ENCODE measurements around the gene PDZK1.
"Not testable (repeated sequence)": the region's sequence is repeated elsewhere in the genome, so short reads cannot be mapped to it uniquely, and the experiment has no call there.

Gene PDZK1

DNA sequence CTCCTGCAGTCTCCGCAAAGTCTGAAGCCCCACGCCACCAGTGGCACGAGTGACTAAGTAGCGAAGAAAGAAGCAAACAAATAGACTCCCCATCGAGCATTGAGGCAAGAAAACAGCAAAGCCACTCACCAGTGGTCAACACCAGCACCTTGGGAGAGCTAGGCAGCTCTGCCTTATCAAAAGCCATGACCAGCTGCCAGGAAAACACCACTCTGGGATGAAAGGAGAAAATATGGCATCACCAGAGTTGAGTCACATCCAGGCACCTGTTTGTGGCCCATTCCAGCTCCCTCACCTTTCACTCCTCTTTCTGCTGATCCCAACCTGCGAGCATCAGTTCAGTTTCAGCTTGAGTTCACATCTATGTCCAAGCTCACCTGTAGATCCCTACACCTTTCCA is 17.2 kb downstream of the PDZK1 start:
- 87 to 98% methylated on average over 4 to 6 of the region's 6 CpGs for WGBS, 2 experiments (ENCODE audit: insufficient coverage in 2 of 2)
- Histone ChIP-seq H3K9me3 (ENCODE audit: control insufficient read depth, low read length) (no peaks in the 10 kb centered on the region), H3K4me1 (ENCODE audit: control insufficient read depth, insufficient read depth, low read length, poor library complexity, severe bottlenecking) (no peaks in the 10 kb centered on the region), H3K36me3 (ENCODE audit: control insufficient read depth, insufficient read depth, low read length) (no peaks in the 10 kb centered on the region), H3K27ac (ENCODE audit: low read depth, low read length, severe bottlenecking) (no peak overlapping the region), H3K4me3 (ENCODE audit: extremely low read depth, insufficient read depth, low read length, poor library complexity, severe bottlenecking) (no peak overlapping the region)

GRCh38 chr1:145688924-145689323 is 18.2 kb downstream of the PDZK1 start:
- Histone ChIP-seq H3K9me3 (ENCODE audit: control insufficient read depth, low read length) (no peaks in the 10 kb centered on the region), H3K27ac (ENCODE audit: low read depth, low read length, severe bottlenecking) (no peak overlapping the region), H3K4me3 (ENCODE audit: extremely low read depth, insufficient read depth, low read length, poor library complexity, severe bottlenecking) (no peak overlapping the region), H3K4me1 (ENCODE audit: control insufficient read depth, insufficient read depth, low read length, poor library complexity, severe bottlenecking) (no peaks in the 10 kb centered on the region), H3K36me3 (ENCODE audit: control insufficient read depth, insufficient read depth, low read length) (no peaks in the 10 kb centered on the region)
- WGBS, 2 experiments (ENCODE audit: insufficient coverage in 2 of 2): 92 to 98% methylated on average over 6 of the region's 6 CpGs

DNA sequence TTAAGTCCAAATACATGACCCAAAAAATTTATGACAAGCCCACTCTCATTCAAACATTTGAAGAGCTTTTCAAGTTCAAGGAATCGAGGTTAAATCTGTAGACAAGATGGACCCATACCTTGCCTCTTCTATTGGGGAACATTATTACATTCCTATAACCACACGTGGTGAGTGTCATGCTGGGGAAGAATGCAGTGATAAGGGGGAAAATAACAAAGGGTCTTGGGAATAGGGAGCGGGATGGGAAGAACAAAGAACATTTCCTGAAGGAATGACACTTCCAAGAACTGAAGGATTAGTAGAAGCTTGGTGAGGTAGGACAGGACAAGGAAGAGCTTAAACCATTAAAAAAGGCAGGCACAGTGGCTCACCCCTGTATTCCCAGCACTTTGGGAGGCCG is 18.8 kb downstream of the PDZK1 start:
- Histone ChIP-seq H3K9me3 (ENCODE audit: control insufficient read depth, low read length) (no peaks in the 10 kb centered on the region), H3K36me3 (ENCODE audit: control insufficient read depth, insufficient read depth, low read length) (no peaks in the 10 kb centered on the region), H3K27ac (ENCODE audit: low read depth, low read length, severe bottlenecking) (no peak overlapping the region), H3K4me1 (ENCODE audit: control insufficient read depth, insufficient read depth, low read length, poor library complexity, severe bottlenecking) (no peaks in the 10 kb centered on the region), H3K4me3 (ENCODE audit: extremely low read depth, insufficient read depth, low read length, poor library complexity, severe bottlenecking) (no peak overlapping the region)
- WGBS, 2 experiments (ENCODE audit: insufficient coverage in 2 of 2): 90 to 97% methylated on average over 3 of the region's 4 CpGs

DNA sequence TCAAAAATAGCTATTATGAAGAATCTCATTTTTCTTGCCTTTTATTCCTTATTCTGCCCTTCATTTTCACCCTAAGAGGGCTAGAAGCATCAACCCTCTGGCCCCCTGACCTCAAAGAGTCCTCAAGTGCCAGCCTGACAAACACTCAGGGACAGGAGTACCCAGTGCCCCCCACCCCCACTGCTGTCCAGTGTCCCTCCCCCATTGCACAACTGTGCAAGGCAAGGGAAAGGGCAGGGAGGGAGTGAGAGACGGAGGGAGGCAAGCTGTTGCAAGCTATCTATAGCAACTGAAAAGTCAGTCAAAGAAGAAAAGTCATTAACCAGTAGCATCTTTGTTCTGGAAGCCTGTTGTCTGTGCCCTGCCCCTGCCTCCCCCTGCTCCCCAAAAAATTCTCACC is 21.1 kb downstream of the PDZK1 start:
- not testable (repeated sequence) for H3K4me3 ChIP-seq (ENCODE audit: extremely low read depth, insufficient read depth, low read length, poor library complexity, severe bottlenecking); H3K36me3 ChIP-seq (ENCODE audit: control insufficient read depth, insufficient read depth, low read length); H3K9me3 ChIP-seq (ENCODE audit: control insufficient read depth, low read length); H3K4me1 ChIP-seq (ENCODE audit: control insufficient read depth, insufficient read depth, low read length, poor library complexity, severe bottlenecking); H3K27ac ChIP-seq (ENCODE audit: low read depth, low read length, severe bottlenecking)
- WGBS, 2 experiments (ENCODE audit: insufficient coverage in 2 of 2): no CpG with 5 or more reads among the region's 1 CpG

DNA sequence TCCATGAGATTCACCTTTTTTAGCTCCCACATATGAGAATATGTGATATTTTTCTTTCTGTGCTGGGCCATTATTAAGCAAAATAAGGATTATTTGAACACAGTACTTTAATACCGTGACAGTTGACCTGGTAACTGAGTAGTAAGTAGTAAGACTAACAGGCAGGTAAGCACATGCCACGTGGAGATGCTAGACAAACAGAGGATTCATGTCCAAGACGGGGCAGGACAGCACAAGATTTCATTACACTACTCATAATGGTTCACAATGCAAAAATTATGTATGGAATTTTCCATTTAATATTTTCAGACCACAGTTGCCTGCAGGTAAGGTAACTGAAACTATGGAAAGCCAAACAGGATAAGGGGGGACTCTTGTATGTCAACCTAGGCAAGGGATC is 22.3 kb downstream of the PDZK1 start:
- not testable (repeated sequence) for H3K36me3 ChIP-seq (ENCODE audit: control insufficient read depth, insufficient read depth, low read length); H3K4me3 ChIP-seq (ENCODE audit: extremely low read depth, insufficient read depth, low read length, poor library complexity, severe bottlenecking); H3K4me1 ChIP-seq (ENCODE audit: control insufficient read depth, insufficient read depth, low read length, poor library complexity, severe bottlenecking); H3K27ac ChIP-seq (ENCODE audit: low read depth, low read length, severe bottlenecking); H3K9me3 ChIP-seq (ENCODE audit: control insufficient read depth, low read length)
- no CpG with 5 or more reads among the region's 3 CpGs for WGBS, 2 experiments (ENCODE audit: insufficient coverage in 2 of 2)

GRCh38 chr1:145673217-145673616 is 34.0 kb downstream of the PDZK1 start:
- not testable (repeated sequence) for H3K27ac ChIP-seq (ENCODE audit: low read depth, low read length, severe bottlenecking); H3K9me3 ChIP-seq (ENCODE audit: control insufficient read depth, low read length); H3K36me3 ChIP-seq (ENCODE audit: control insufficient read depth, insufficient read depth, low read length); H3K4me1 ChIP-seq (ENCODE audit: control insufficient read depth, insufficient read depth, low read length, poor library complexity, severe bottlenecking); H3K4me3 ChIP-seq (ENCODE audit: extremely low read depth, insufficient read depth, low read length, poor library complexity, severe bottlenecking)
- whole genome bisulfite sequencing, 2 experiments (ENCODE audit: insufficient coverage in 2 of 2): no CpG with 5 or more reads among the region's 1 CpG

GRCh38 chr1:145670995-145671745 is 36.0 kb downstream of the PDZK1 start:
- no CpG with 5 or more reads among the region's 3 CpGs for WGBS, 2 experiments (ENCODE audit: insufficient coverage in 2 of 2)
- H3K9me3 ChIP-seq (ENCODE audit: control insufficient read depth, low read length); H3K27ac ChIP-seq (ENCODE audit: low read depth, low read length, severe bottlenecking); H3K4me3 ChIP-seq (ENCODE audit: extremely low read depth, insufficient read depth, low read length, poor library complexity, severe bottlenecking); H3K36me3 ChIP-seq (ENCODE audit: control insufficient read depth, insufficient read depth, low read length); H3K4me1 ChIP-seq (ENCODE audit: control insufficient read depth, insufficient read depth, low read length, poor library complexity, severe bottlenecking): not testable (repeated sequence)

GRCh38 chr1:145665015-145665414 is 42.2 kb downstream of the PDZK1 start:
- H3K4me1 ChIP-seq (ENCODE audit: control insufficient read depth, insufficient read depth, low read length, poor library complexity, severe bottlenecking); H3K36me3 ChIP-seq (ENCODE audit: control insufficient read depth, insufficient read depth, low read length); H3K9me3 ChIP-seq (ENCODE audit: control insufficient read depth, low read length); H3K27ac ChIP-seq (ENCODE audit: low read depth, low read length, severe bottlenecking); H3K4me3 ChIP-seq (ENCODE audit: extremely low read depth, insufficient read depth, low read length, poor library complexity, severe bottlenecking): not testable (repeated sequence)
- WGBS, 2 experiments (ENCODE audit: insufficient coverage in 2 of 2): 90% methylated on average over 2 of the region's 4 CpGs; no CpG with 5 or more reads in 1 of the 2 experiments

- not testable (repeated sequence) for H3K9me3 ChIP-seq (ENCODE audit: control insufficient read depth, low read length); H3K36me3 ChIP-seq (ENCODE audit: control insufficient read depth, insufficient read depth, low read length); H3K4me3 ChIP-seq (ENCODE audit: extremely low read depth, insufficient read depth, low read length, poor library complexity, severe bottlenecking); H3K4me1 ChIP-seq (ENCODE audit: control insufficient read depth, insufficient read depth, low read length, poor library complexity, severe bottlenecking); H3K27ac ChIP-seq (ENCODE audit: low read depth, low read length, severe bottlenecking)
- WGBS, 2 experiments (ENCODE audit: insufficient coverage in 2 of 2): no CpG with 5 or more reads among the region's 2 CpGs
These were observed 44.7 kb downstream of the PDZK1 start for GRCh38 chr1:145662502-145662901.

- not testable (repeated sequence) for H3K4me3 ChIP-seq (ENCODE audit: extremely low read depth, insufficient read depth, low read length, poor library complexity, severe bottlenecking); H3K9me3 ChIP-seq (ENCODE audit: control insufficient read depth, low read length); H3K36me3 ChIP-seq (ENCODE audit: control insufficient read depth, insufficient read depth, low read length); H3K4me1 ChIP-seq (ENCODE audit: control insufficient read depth, insufficient read depth, low read length, poor library complexity, severe bottlenecking); H3K27ac ChIP-seq (ENCODE audit: low read depth, low read length, severe bottlenecking)
- 60% methylated on average over 1 of the region's 7 CpGs; no CpG with 5 or more reads in 1 of the 2 experiments for WGBS, 2 experiments (ENCODE audit: insufficient coverage in 2 of 2)
These were observed 50.8 kb downstream of the PDZK1 start for GRCh38 chr1:145656245-145656943.

DNA sequence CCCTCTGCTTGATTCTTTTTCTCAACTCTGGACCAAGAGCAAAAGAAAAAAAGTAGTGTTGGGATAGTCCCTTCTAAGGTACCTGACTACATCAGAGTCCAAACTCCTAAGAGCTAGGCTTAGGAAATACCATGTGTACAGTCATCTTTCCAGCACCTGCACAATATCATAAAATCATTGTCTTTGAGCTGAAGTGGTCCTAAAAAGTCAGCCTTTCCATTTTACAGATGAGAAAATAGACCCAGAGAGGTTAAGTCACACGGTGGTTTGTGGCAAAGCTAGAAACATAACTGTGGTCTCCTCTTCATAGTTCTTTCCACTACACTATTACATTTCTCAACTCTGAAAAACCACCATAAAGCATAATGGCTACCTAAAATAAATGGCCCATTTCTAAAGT is 63.2 kb downstream of the PDZK1 start:
- WGBS, 2 experiments (ENCODE audit: insufficient coverage in 2 of 2): no CpG with 5 or more reads among the region's 1 CpG
- not testable (repeated sequence) for H3K4me1 ChIP-seq (ENCODE audit: control insufficient read depth, insufficient read depth, low read length, poor library complexity, severe bottlenecking); H3K9me3 ChIP-seq (ENCODE audit: control insufficient read depth, low read length); H3K27ac ChIP-seq (ENCODE audit: low read depth, low read length, severe bottlenecking); H3K4me3 ChIP-seq (ENCODE audit: extremely low read depth, insufficient read depth, low read length, poor library complexity, severe bottlenecking); H3K36me3 ChIP-seq (ENCODE audit: control insufficient read depth, insufficient read depth, low read length)

All from mesodermal cell (in vitro differentiated cells).